HG03280 (cell line): Measurements from ENCODE around the gene NKX6-1.

Source experiments
- ATAC-seq: cut with Tn5 transposase; IDR thresholded peaks from one replicate; pipeline ENCODE4 v1.9.1; 2021; ENCODE audit warnings: mild to moderate bottlenecking, moderate library complexity; ENCODE audit not compliant: unreplicated experiment

The NKX6-1 gene

GRCh38 chr4:84498935-84499623, at the start of gene NKX6-1:
Gene NKX6-1 (minus strand): TSS chr4:84499292. CDS start chr4:84498228, 1,064 bp downstream.
- no peak for ATAC-seq

GRCh38 chr4:84547211-84547610, 48.1 kb upstream of the NKX6-1 start:
- ATAC-seq, result no peak

GRCh38 chr4:84545093-84545492, 46.0 kb upstream of the NKX6-1 start:
- no peak for ATAC-seq

GRCh38 chr4:84535901-84536300, 36.8 kb upstream of the NKX6-1 start:
- ATAC-seq, result no peak

- no peak for ATAC-seq
Measured at GRCh38 chr4:84531689-84532088, 32.6 kb upstream of the NKX6-1 start.

GRCh38 chr4:84530871-84531270, 31.8 kb upstream of the NKX6-1 start:
- no peak for ATAC-seq

- ATAC-seq, result no peak
Measured at GRCh38 chr4:84530454-84530853, 31.4 kb upstream of the NKX6-1 start.

- ATAC-seq, result no peak
Measured at GRCh38 chr4:84529169-84529751, 30.2 kb upstream of the NKX6-1 start.

GRCh38 chr4:84527391-84527790, 28.3 kb upstream of the NKX6-1 start:
- no peak for ATAC-seq

GRCh38 chr4:84515075-84515474, 16.0 kb upstream of the NKX6-1 start:
- no peak for ATAC-seq

- ATAC-seq, result no peak
Measured at GRCh38 chr4:84512277-84512676, 13.2 kb upstream of the NKX6-1 start.

- ATAC-seq, result no peak
Measured at GRCh38 chr4:84511703-84512102, 12.6 kb upstream of the NKX6-1 start.

GRCh38 chr4:84507941-84508340, 8.8 kb upstream of the NKX6-1 start:
- ATAC-seq, result no peak

GRCh38 chr4:84504821-84505220, 5.7 kb upstream of the NKX6-1 start:
- no peak for ATAC-seq

GRCh38 chr4:84503495-84504437, 4.7 kb upstream of the NKX6-1 start:
- peak; percentile 78 for ATAC-seq

- no peak for ATAC-seq
Measured at GRCh38 chr4:84502955-84503373, 3.9 kb upstream of the NKX6-1 start.

GRCh38 chr4:84502333-84502954, 3.4 kb upstream of the NKX6-1 start:
- ATAC-seq, result no peak

GRCh38 chr4:84501721-84502267, 2.7 kb upstream of the NKX6-1 start:
- ATAC-seq, result no peak

GRCh38 chr4:84501202-84501503, 2.1 kb upstream of the NKX6-1 start:
- ATAC-seq, result no peak

GRCh38 chr4:84500386-84501201, 1.5 kb upstream of the NKX6-1 start:
- ATAC-seq, result no peak
